ENCODE measurements around the gene CCDC197.

The CCDC197 gene

GRCh38 chr14:93962701-93963601 lies 34.1 kb upstream of the CCDC197 start:
- DNase-seq = peak; percentile 64

- DNase-seq = no peak
Measured at GRCh38 chr14:93963692-93964091, 33.4 kb upstream of the CCDC197 start.

- no peak for DNase-seq
Measured at GRCh38 chr14:93964281-93964680, 32.8 kb upstream of the CCDC197 start.

- no peak for DNase-seq
Measured at GRCh38 chr14:93964820-93965286, 32.2 kb upstream of the CCDC197 start.

- DNase-seq = no peak
Measured at GRCh38 chr14:93965287-93965821, 31.7 kb upstream of the CCDC197 start.

- DNase-seq = no peak
Measured at GRCh38 chr14:93965946-93966474, 31.1 kb upstream of the CCDC197 start.

- no peak for DNase-seq
Measured at GRCh38 chr14:93967637-93968250, 29.4 kb upstream of the CCDC197 start.

- no peak for DNase-seq
Measured at GRCh38 chr14:93969082-93969828, 27.8 kb upstream of the CCDC197 start.

- peak; percentile 74 for DNase-seq
Measured at GRCh38 chr14:93970585-93970964, 26.5 kb upstream of the CCDC197 start.

GRCh38 chr14:93970965-93971634 lies 26.0 kb upstream of the CCDC197 start:
- DNase-seq = peak; percentile 72

- no peak for DNase-seq
Measured at GRCh38 chr14:93971635-93972027, 25.5 kb upstream of the CCDC197 start.

- no peak for DNase-seq
Measured at GRCh38 chr14:93972618-93973205, 24.4 kb upstream of the CCDC197 start.

GRCh38 chr14:93973607-93974006 lies 23.5 kb upstream of the CCDC197 start:
- no peak for DNase-seq

- no peak for DNase-seq
Measured at GRCh38 chr14:93974299-93974698, 22.8 kb upstream of the CCDC197 start.

- DNase-seq = no peak
Measured at GRCh38 chr14:93974833-93975232, 22.3 kb upstream of the CCDC197 start.

GRCh38 chr14:93975791-93976476 lies 21.2 kb upstream of the CCDC197 start:
- peak; percentile 51 for DNase-seq

GRCh38 chr14:93976477-93977057 lies 20.5 kb upstream of the CCDC197 start, which contains the start of gene ASB2:
Gene ASB2 (minus strand): TSS chr14:93976570. CDS start chr14:93964539, 12,031 bp downstream.
- DNase-seq = peak; percentile 36

- DNase-seq = no peak
Measured at GRCh38 chr14:93977171-93977570, 19.9 kb upstream of the CCDC197 start.

- peak; percentile 83 for DNase-seq
Measured at GRCh38 chr14:93977790-93978581, 19.1 kb upstream of the CCDC197 start.

GRCh38 chr14:93978735-93979134 lies 18.4 kb upstream of the CCDC197 start:
- DNase-seq = no peak
